Esophagus squamous epithelium (tissue), 5 donors: ENCODE results near the gene DOCK1. TPM values are rescaled to one million over a fixed set of nuclear protein-coding genes. Genes with fewer than 3 reads are reported as not detected.

Experiments
- DNase-seq: peaks from one replicate; lab custom pipeline; 2025; lab: John Stamatoyannopoulos, UW
- H3K27ac ChIP-seq, 4 donors: fragments of 200-600 bp; sonication (generic); one replicate each; pipeline ENCODE4 v1.5.1; 2016 to 2019; ENCODE audit warnings: mild to moderate bottlenecking in 1 of 4
- H3K27me3 ChIP-seq, 4 donors: fragments of 200-600 bp; sonication (generic); 1 replicate in 3 of 4; 2 replicates in 1 of 4; pipeline versions ENCODE4 v1.5.1 to v1.6.0; 2017 to 2021; ENCODE audit warnings: antibody characterized with exemption in 1 of 4
- H3K36me3 ChIP-seq, 3 donors: fragments of 200-600 bp; sonication (generic); one replicate each; pipeline ENCODE4 v1.5.1; 2016 to 2019
- H3K4me1 ChIP-seq, 3 donors: fragments of 200-600 bp; sonication (generic); one replicate each; pipeline ENCODE4 v1.5.1; 2017 to 2019
- H3K4me3 ChIP-seq, 4 donors: fragments of 200-600 bp; sonication (generic); 1 replicate in 3 of 4; 2 replicates in 1 of 4; pipeline ENCODE4 v1.5.1; 2016 to 2019; ENCODE audit warnings: mild to moderate bottlenecking in 2 of 4, moderate library complexity in 1 of 4
- H3K9me3 ChIP-seq, 3 donors: fragments of 200-600 bp; sonication (generic); one replicate each; pipeline ENCODE4 v1.5.1; 2016 to 2019
- POLR2A ChIP-seq, 4 donors: fragments of 450-650 bp; IDR thresholded peaks; one replicate each; pipeline ENCODE4 v1.6.1; 2017; ENCODE audit warnings: antibody characterized with exemption in 4 of 4, mild to moderate bottlenecking in 4 of 4, moderate library complexity in 3 of 4
- WGBS, 2 donors: methylation state at CpG; one replicate each; pipeline ENCODE4 v1.1.5; 2018; 5-methylcytosine and 5-hydroxymethylcytosine counted together
- intact Hi-C: fragments of 100-400 bp; cut with DNase I; formaldehyde crosslinking; loops from one replicate; pipeline ENCODE4 v1.15.0; 2022
- total RNA-seq, 4 donors: library from RNA; depleted of rRNA; stranded (reverse); fragments of >200 nt; gene quantifications; one replicate each; pipeline ENCODE4 v1.1.0, GENCODE V29; 2016
- TF ChIP-seq, protein P1 (sequence below), 6 experiments: fragments of 450-650 bp in 4 of 6; fragments of 200-600 bp in 2 of 6; sonication (generic) in 2 of 6; IDR thresholded peaks; one replicate each; pipeline ENCODE4 v1.5.1; 2016 to 2019; ENCODE audit warnings: antibody characterized with exemption in 6 of 6, mild to moderate bottlenecking in 4 of 6, moderate library complexity in 4 of 6
- donor health status: DM: yes; HTN: yes; CAD: no.

Gene DOCK1
- total RNA-seq, 4 donors from 2014 or later: 31.8 to 83.4 (median 49.8) TPM

DNA sequence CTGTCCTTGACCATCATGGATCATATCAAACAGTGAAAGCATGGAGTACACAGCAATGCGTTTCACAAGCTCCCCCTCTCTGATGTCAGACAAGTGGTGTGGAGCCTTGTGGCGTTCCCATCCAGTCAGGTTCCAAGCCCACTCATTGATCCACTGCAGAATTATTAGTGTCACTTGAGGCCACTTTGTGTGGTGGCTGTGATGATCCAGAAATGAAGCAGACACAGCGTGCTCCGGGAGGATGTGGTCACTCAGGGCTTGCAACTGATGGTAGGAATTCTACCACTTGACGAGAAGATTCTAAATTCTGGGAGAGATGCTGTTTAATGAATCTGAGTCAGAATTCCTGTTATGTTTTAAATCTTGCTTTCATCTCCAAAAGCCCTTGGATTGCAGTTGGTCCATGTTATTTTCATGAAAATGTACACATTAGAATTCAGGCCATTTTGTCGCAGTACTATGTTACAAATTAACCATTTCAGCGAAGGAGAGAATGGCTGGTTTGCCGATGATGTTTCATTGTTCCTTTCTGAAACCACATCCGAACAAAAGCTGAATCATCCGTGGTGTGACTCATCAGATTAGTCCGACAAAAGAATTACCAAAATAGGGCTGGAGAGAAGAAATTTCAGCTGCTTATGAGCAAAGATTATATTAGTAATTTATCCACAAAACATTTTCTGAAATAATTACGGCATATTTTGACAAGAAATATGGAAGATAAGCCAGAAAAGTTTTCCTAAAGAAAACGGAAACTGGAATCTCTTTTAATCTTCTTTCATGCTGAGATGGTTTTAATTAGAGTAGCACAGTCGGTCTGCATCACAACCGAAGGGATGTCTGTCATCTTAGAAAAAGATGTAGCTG, 243.1 kb downstream of the DOCK1 start:
- intact Hi-C loops: no loop called here
- 37 to 51% methylated on average over 15 of the region's 15 CpGs for WGBS, 2 donors
- Histone ChIP-seq H3K4me3 (no peak overlapping the region), H3K27ac (peak overlapping the region in 2 of 4 donors; percentile 18 to 21), H3K36me3 (peaks cover 0 to 24% (median 0%) of the 10 kb centered on the region in 3 donors), H3K9me3 (no peaks in the 10 kb centered on the region), H3K4me1 (peaks cover 0 to 14% (median 9%) of the 10 kb centered on the region in 3 donors), H3K27me3 (no peaks in the 10 kb centered on the region)
- no peak for DNase-seq
- TF ChIP-seq, protein P1, sequence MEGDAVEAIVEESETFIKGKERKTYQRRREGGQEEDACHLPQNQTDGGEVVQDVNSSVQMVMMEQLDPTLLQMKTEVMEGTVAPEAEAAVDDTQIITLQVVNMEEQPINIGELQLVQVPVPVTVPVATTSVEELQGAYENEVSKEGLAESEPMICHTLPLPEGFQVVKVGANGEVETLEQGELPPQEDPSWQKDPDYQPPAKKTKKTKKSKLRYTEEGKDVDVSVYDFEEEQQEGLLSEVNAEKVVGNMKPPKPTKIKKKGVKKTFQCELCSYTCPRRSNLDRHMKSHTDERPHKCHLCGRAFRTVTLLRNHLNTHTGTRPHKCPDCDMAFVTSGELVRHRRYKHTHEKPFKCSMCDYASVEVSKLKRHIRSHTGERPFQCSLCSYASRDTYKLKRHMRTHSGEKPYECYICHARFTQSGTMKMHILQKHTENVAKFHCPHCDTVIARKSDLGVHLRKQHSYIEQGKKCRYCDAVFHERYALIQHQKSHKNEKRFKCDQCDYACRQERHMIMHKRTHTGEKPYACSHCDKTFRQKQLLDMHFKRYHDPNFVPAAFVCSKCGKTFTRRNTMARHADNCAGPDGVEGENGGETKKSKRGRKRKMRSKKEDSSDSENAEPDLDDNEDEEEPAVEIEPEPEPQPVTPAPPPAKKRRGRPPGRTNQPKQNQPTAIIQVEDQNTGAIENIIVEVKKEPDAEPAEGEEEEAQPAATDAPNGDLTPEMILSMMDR (IDR thresholded peaks at IDR 0.05): no peak
- no peak for TF ChIP-seq POLR2A (IDR thresholded peaks at IDR 0.05)

GRCh38 chr10:127148933-127149220, 243.6 kb downstream of the DOCK1 start:
- Histone ChIP-seq H3K4me1 (peaks cover 0 to 14% (median 9%) of the 10 kb centered on the region in 3 donors), H3K27me3 (no peaks in the 10 kb centered on the region), H3K4me3 (no peak overlapping the region), H3K9me3 (no peaks in the 10 kb centered on the region), H3K36me3 (peaks cover 0 to 18% (median 0%) of the 10 kb centered on the region in 3 donors), H3K27ac (peak overlapping the region in 2 of 4 donors; percentile 18 to 21)
- TF ChIP-seq POLR2A (IDR thresholded peaks at IDR 0.05): no peak
- TF ChIP-seq, protein P1 (IDR thresholded peaks at IDR 0.05): no peak
- intact Hi-C loops: no loop called here
- WGBS, 2 donors: 19 to 26% methylated on average over 2 of the region's 2 CpGs
- DNase-seq: no peak

DNA sequence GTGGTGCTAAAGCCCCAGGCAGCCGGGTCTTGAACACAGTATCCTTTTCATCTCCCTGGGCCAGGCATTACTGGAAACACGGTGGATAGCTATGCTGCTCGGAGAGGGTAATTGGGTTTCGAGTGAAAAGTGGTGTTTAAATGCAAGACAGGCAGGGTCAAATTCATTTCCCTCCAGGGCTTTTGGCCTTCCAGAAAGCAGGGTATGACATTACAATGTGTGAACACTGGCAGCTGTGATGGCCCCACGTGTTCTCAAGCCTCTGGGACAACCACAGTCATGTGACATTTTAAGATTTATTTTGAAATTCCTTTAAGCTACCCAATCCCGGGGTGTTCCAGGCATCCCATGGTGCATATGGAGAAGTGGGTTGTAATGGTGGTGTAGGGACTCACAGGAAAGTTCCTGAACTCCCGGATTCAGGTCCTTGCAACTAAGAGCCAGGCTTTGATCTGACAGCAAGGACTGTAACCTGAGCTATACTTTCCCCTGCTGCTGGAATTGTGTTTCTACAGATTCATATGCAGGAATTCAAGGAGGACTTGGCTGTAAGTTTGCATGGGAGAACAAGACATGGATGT, 244.4 kb downstream of the DOCK1 start:
- Histone ChIP-seq H3K27me3 (no peaks in the 10 kb centered on the region), H3K4me3 (no peak overlapping the region), H3K36me3 (peaks cover 0 to 14% (median 0%) of the 10 kb centered on the region in 3 donors), H3K27ac (no peak overlapping the region), H3K4me1 (peaks cover 0 to 14% (median 9%) of the 10 kb centered on the region in 3 donors), H3K9me3 (no peaks in the 10 kb centered on the region)
- no peak for DNase-seq
- WGBS, 2 donors: 77 to 86% methylated on average over 5 to 6 of the region's 7 CpGs
- TF ChIP-seq POLR2A (IDR thresholded peaks at IDR 0.05): no peak
- TF ChIP-seq, protein P1 (IDR thresholded peaks at IDR 0.05): no peak
- intact Hi-C loops: no loop called here

GRCh38 chr10:127150136-127150535, 244.9 kb downstream of the DOCK1 start:
- WGBS, 2 donors: 90 to 94% methylated on average over 4 to 5 of the region's 5 CpGs
- intact Hi-C loops: no loop called here
- Histone ChIP-seq H3K4me3 (no peak overlapping the region), H3K36me3 (peaks cover 0 to 14% (median 0%) of the 10 kb centered on the region in 3 donors), H3K4me1 (peaks cover 0 to 14% (median 9%) of the 10 kb centered on the region in 3 donors), H3K27ac (no peak overlapping the region), H3K27me3 (no peaks in the 10 kb centered on the region), H3K9me3 (no peaks in the 10 kb centered on the region)
- TF ChIP-seq, protein P1 (IDR thresholded peaks at IDR 0.05): no peak
- no peak for DNase-seq

- H3K4me1 ChIP-seq: peaks cover 0 to 14% (median 9%) of the 10 kb centered on the region in 3 donors
- intact Hi-C loops: no loop called here
- no peak overlapping the region for H3K27ac ChIP-seq
- H3K9me3 ChIP-seq: no peaks in the 10 kb centered on the region
- TF ChIP-seq, protein P1 (IDR thresholded peaks at IDR 0.05): no peak
- TF ChIP-seq POLR2A (IDR thresholded peaks at IDR 0.05): no peak
- WGBS, 2 donors: 80 to 94% methylated on average over 7 to 10 of the region's 10 CpGs
- no peaks in the 10 kb centered on the region for H3K27me3 ChIP-seq
- DNase-seq: no peak
- H3K4me3 ChIP-seq: no peak overlapping the region
- H3K36me3 ChIP-seq: peaks cover 0 to 14% (median 0%) of the 10 kb centered on the region in 3 donors
Observed at GRCh38 chr10:127151541-127151940, 246.3 kb downstream of the DOCK1 start.
